Brain microvascular endothelial cell (primary cell): ENCODE results near the gene PRKG1.

Source experiments
- DNase-seq: peaks from one replicate; pipeline ENCODE4 v3.0.0-alpha.2; 2020
- H3K27ac ChIP-seq: fragments of 250-450 bp; sonication (Bioruptor Pico); 2 replicates; pipeline ENCODE4 v1.5.1; 2020; ENCODE audit warnings: mild to moderate bottlenecking, moderate library complexity
- H3K27me3 ChIP-seq: fragments of 250-450 bp; sonication (Bioruptor Pico); replicated peaks from 2 replicates; pipeline ENCODE4 v1.5.1; 2020; ENCODE audit warnings: mild to moderate bottlenecking
- H3K36me3 ChIP-seq: fragments of 250-450 bp; sonication (Bioruptor Pico); replicated peaks from 2 replicates; pipeline ENCODE4 v1.5.1; 2020; ENCODE audit warnings: mild to moderate bottlenecking
- H3K4me3 ChIP-seq: 2 replicates; pipeline ENCODE4 v1.5.1; 2011; ENCODE audit warnings: low read depth, mild to moderate bottlenecking, control low read depth, low read length, moderate library complexity
- CTCF ChIP-seq: IDR thresholded peaks from 2 replicates; pipeline ENCODE4 v1.5.1; 2011; ENCODE audit warnings: low read depth, mild to moderate bottlenecking, moderate library complexity, low read length, control low read depth, inconsistent platforms; ENCODE audit errors: missing control alignments
- in situ Hi-C: cut with HindIII; loops from 2 replicates; pipeline ENCODE4 v1.10.0; 2017; ENCODE audit warnings: low sequenced_read_pairs, low pct_ligation_motif_present

PRKG1 gene

GRCh38 chr10:51910189-51910588, 835.9 kb downstream of the PRKG1 start:
- in situ Hi-C loops, result no loop called here
- no peak for DNase-seq
- Histone ChIP-seq H3K27ac (no peak overlapping the region), H3K27me3 (no peaks in the 10 kb centered on the region), H3K36me3 (no peaks in the 10 kb centered on the region), H3K4me3 (no peak overlapping the region)
- TF ChIP-seq CTCF, result no peak

GRCh38 chr10:51910596-51910995, 836.3 kb downstream of the PRKG1 start:
- in situ Hi-C loops, result no loop called here
- Histone ChIP-seq H3K27me3 (no peaks in the 10 kb centered on the region), H3K36me3 (no peaks in the 10 kb centered on the region), H3K4me3 (no peak overlapping the region), H3K27ac (no peak overlapping the region)
- DNase-seq, result no peak
- no peak for TF ChIP-seq CTCF

GRCh38 chr10:51911723-51912122, 837.4 kb downstream of the PRKG1 start:
- no peak for DNase-seq
- no peak for TF ChIP-seq CTCF
- in situ Hi-C loops, result no loop called here
- Histone ChIP-seq H3K27ac (no peak overlapping the region), H3K4me3 (no peak overlapping the region), H3K27me3 (no peaks in the 10 kb centered on the region), H3K36me3 (no peaks in the 10 kb centered on the region)

GRCh38 chr10:51915031-51915542, 840.8 kb downstream of the PRKG1 start:
- in situ Hi-C loops, result no loop called here
- no peak for TF ChIP-seq CTCF

GRCh38 chr10:51918440-51918839, 844.2 kb downstream of the PRKG1 start:
- Histone ChIP-seq H3K27ac (no peak overlapping the region), H3K4me3 (no peak overlapping the region), H3K27me3 (no peaks in the 10 kb centered on the region), H3K36me3 (no peaks in the 10 kb centered on the region)
- in situ Hi-C loops, result no loop called here
- no peak for TF ChIP-seq CTCF
- no peak for DNase-seq

More at GRCh38 chr10:51915031-51915542, 840.8 kb downstream of the PRKG1 start:
- Histone ChIP-seq H3K4me3 (no peak overlapping the region), H3K27ac (no peak overlapping the region), H3K27me3 (no peaks in the 10 kb centered on the region), H3K36me3 (no peaks in the 10 kb centered on the region)
- DNase-seq, result no peak

- H3K27ac ChIP-seq, result no peak overlapping the region
- no peak for TF ChIP-seq CTCF
- no peak overlapping the region for H3K4me3 ChIP-seq
These were observed 844.6 kb downstream of the PRKG1 start for GRCh38 chr10:51918884-51919325.

More at GRCh38 chr10:51918884-51919325, 844.6 kb downstream of the PRKG1 start:
- in situ Hi-C loops, result no loop called here
- no peak for DNase-seq
- Histone ChIP-seq H3K27me3 (no peaks in the 10 kb centered on the region), H3K36me3 (no peaks in the 10 kb centered on the region)
